ENCODE data around the gene IFNLR1. TPM values are rescaled to one million over a fixed set of nuclear protein-coding genes. Genes with fewer than 3 reads are reported as not detected.

Gene IFNLR1
- total and polyA plus RNA-seq, 9 of the 15 experiments (the other 6 are each of a cell fraction or from before 2014, with no cell fraction given), result not detected

DNA sequence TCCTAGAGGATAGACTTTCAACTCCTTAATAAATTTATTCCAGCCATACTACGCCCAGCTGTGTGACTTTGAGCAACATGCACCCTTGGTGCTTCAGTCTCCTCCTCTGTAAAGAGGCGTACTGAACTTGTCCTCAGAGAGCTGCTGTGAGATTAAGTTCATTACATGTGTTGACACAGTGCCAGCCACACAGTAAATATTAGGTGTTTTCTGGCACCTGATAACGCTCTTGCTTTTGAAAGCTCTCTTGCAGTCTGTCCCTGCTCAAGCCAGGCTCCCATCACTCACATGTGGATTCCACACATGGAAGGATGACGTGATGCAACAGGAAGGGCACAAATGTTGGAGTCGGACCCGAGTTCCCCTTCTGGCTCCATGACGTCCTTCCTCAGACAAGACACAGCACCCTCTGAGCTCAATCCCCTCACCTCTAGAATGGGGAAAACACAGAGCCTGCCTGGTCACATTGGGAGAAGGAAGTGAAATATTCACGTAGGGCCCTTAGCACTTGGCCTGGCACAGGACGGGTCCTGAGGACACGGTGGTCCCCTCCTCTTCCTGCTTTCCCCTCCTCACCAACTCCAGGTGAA is 7.7 kb downstream of the IFNLR1 start:
- no peaks in the 10 kb centered on the region for H3K9me3 ChIP-seq (replicated peaks; ENCODE audit: control insufficient read depth, insufficient read depth, low read depth, low read length)
- no peak overlapping the region for H3K9ac ChIP-seq (ENCODE audit: insufficient read depth in 1 of 2, low read depth in 2 of 2, low read length in 2 of 2)
- peaks cover 24 to 46% of the 10 kb centered on the region in 2 experiments for H3K27me3 ChIP-seq (ENCODE audit: control insufficient read depth in 2 of 2, insufficient read depth in 2 of 2, low read length in 2 of 2)
- H3K4me2 ChIP-seq (ENCODE audit: insufficient read depth, low read length), result no peak overlapping the region
- intact Hi-C loops (cut with micrococcal nuclease), result no loop called here
- no peaks in the 10 kb centered on the region for H3K9me1 ChIP-seq (ENCODE audit: control insufficient read depth, insufficient read depth, low read length)
- H2AFZ ChIP-seq (ENCODE audit: low read depth, low read length), result no peak overlapping the region
- no peaks in the 10 kb centered on the region for H3K36me3 ChIP-seq (ENCODE audit: control insufficient read depth, insufficient read depth, low read length)
- ChIA-PET POLR2A (interaction anchor here (0.7 kb wide), 1 partner anchor 1717 kb away, joined by 3 read pairs; no protein-coding TSS in a partner anchor), CTCF (ENCODE audit: low intra/inter-chr PET ratio) (no interaction called here)
- no peaks in the 10 kb centered on the region for H3K4me1 ChIP-seq (replicated peaks in 1 of 2; ENCODE audit: control insufficient read depth in 2 of 2, insufficient read depth in 2 of 2, low read length in 2 of 2)
- 1% methylated on average over 10 of the region's 10 CpGs for WGBS (ENCODE audit: insufficient coverage, low coverage, missing lambda C conversion rate)
- H4K20me1 ChIP-seq (replicated peaks; ENCODE audit: control insufficient read depth, insufficient read depth, low read length), result no peaks in the 10 kb centered on the region
- no peak overlapping the region for H3K27ac ChIP-seq (ENCODE audit: extremely low read depth, low read depth, low read length)
- no peaks in the 10 kb centered on the region for H3K79me2 ChIP-seq (ENCODE audit: control insufficient read depth, insufficient read depth, low read length)
- H3K4me3 ChIP-seq, result no peak overlapping the region
- FAIRE-seq, result no peak
- in situ Hi-C loops (cut with MboI), result no loop called here
- no peak for ATAC-seq
- DNase-seq (ENCODE audit: extremely low read depth in 1 of 4, low spot score in 3 of 4), result no peak
- no TSS peak for BruUV-seq (replicated peaks)
- TF ChIP-seq ZNF354B (CRISPR knock-in tag; IDR thresholded peaks at IDR 0.05) (no peak), FOS (IDR thresholded peaks at IDR 0.05; ENCODE audit: extremely low read depth, insufficient read length) (no peak), THRA (IDR thresholded peaks at IDR 0.05) (no peak), MXI1 (IDR thresholded peaks at IDR 0.05; ENCODE audit: low read depth, low read length) (no peak), MEIS2 (IDR thresholded peaks at IDR 0.05; ENCODE audit: partially characterized antibody) (no peak), ZNF586 (CRISPR knock-in tag; conservative IDR thresholded peaks at IDR 0.05) (no peak), TARDBP (IDR thresholded peaks at IDR 0.05) (no peak), CBX2 (IDR thresholded peaks at IDR 0.05; ENCODE audit: insufficient read depth, low read length, poor library complexity, severe bottlenecking) (no peak), SRSF7 (optimal IDR thresholded peaks at IDR 0.05; ENCODE audit: low read depth, low read length) (no peak), PHF21A (IDR thresholded peaks at IDR 0.05; ENCODE audit: borderline replicate concordance, low read depth) (no peak), SIN3B (IDR thresholded peaks at IDR 0.05; ENCODE audit: low read depth) (no peak), PTBP1 (IDR thresholded peaks at IDR 0.05; ENCODE audit: low read depth, low read length) (no peak), ZNF512 (tag; IDR thresholded peaks at IDR 0.05) (no peak)
- TF ChIP-seq, protein P1, sequence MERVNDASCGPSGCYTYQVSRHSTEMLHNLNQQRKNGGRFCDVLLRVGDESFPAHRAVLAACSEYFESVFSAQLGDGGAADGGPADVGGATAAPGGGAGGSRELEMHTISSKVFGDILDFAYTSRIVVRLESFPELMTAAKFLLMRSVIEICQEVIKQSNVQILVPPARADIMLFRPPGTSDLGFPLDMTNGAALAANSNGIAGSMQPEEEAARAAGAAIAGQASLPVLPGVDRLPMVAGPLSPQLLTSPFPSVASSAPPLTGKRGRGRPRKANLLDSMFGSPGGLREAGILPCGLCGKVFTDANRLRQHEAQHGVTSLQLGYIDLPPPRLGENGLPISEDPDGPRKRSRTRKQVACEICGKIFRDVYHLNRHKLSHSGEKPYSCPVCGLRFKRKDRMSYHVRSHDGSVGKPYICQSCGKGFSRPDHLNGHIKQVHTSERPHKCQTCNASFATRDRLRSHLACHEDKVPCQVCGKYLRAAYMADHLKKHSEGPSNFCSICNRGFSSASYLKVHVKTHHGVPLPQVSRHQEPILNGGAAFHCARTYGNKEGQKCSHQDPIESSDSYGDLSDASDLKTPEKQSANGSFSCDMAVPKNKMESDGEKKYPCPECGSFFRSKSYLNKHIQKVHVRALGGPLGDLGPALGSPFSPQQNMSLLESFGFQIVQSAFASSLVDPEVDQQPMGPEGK (CRISPR knock-in tag; IDR thresholded peaks at IDR 0.05; ENCODE audit: borderline replicate concordance), result no peak
- TF ChIP-seq, protein P2, sequence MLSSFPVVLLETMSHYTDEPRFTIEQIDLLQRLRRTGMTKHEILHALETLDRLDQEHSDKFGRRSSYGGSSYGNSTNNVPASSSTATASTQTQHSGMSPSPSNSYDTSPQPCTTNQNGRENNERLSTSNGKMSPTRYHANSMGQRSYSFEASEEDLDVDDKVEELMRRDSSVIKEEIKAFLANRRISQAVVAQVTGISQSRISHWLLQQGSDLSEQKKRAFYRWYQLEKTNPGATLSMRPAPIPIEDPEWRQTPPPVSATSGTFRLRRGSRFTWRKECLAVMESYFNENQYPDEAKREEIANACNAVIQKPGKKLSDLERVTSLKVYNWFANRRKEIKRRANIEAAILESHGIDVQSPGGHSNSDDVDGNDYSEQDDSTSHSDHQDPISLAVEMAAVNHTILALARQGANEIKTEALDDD (IDR thresholded peaks at IDR 0.05), result no peak
- TF ChIP-seq, protein P3, sequence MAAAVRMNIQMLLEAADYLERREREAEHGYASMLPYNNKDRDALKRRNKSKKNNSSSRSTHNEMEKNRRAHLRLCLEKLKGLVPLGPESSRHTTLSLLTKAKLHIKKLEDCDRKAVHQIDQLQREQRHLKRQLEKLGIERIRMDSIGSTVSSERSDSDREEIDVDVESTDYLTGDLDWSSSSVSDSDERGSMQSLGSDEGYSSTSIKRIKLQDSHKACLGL (CRISPR knock-in tag; IDR thresholded peaks at IDR 0.05; ENCODE audit: borderline replicate concordance, poor library complexity, severe bottlenecking), result no peak

Measured in K562 (cell line).